Embryonic facial prominence (tissue), 1 donor: ENCODE data around the gene GNAI3.
A peak's percentile ranks its signal among the peaks of the same experiment; 100 is the strongest.

Experiments
- DNase-seq: peaks from one replicate; pipeline ENCODE4 v3.0.0-alpha.2; 2016; ENCODE audit errors: extremely low spot score

The GNAI3 gene

DNA sequence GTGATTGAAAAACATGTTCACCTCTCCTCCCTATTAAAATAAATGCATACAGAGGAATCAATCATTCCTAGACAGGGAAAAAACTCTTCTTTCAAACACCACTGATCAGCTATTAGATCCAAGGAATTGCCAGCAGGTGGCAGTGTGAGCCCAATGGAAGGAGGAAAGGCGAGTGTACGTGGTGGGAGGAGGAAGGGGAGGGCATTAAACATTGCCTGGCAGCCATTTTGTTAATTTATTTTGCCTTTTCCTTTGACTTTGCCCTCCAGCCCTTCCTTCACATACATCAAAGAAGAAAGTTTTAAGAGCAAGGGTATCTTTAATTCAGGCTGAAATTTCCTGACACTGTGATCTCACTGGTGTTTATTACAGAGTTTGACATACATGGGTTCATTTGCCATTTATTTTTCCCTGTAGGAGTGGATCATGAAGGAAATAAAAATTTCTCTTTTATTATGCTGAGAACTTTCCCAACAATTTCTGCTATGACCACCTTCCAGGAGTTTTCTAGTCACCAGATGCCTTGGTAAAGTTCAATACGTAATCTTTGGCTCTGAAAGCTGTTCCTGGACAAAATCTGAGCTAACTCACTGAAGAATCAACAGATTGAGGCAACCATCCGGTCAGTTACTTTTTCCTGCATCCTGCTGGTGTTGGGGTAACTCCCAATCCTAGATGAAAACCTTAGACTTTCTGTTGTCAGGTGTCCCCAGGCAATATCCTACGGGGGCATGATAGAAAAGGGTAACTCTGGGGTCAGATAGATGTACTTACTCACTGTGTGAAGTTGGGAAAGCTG lies 1.9 kb upstream of the GNAI3 start:
- DNase-seq = peak; percentile 90

DNA sequence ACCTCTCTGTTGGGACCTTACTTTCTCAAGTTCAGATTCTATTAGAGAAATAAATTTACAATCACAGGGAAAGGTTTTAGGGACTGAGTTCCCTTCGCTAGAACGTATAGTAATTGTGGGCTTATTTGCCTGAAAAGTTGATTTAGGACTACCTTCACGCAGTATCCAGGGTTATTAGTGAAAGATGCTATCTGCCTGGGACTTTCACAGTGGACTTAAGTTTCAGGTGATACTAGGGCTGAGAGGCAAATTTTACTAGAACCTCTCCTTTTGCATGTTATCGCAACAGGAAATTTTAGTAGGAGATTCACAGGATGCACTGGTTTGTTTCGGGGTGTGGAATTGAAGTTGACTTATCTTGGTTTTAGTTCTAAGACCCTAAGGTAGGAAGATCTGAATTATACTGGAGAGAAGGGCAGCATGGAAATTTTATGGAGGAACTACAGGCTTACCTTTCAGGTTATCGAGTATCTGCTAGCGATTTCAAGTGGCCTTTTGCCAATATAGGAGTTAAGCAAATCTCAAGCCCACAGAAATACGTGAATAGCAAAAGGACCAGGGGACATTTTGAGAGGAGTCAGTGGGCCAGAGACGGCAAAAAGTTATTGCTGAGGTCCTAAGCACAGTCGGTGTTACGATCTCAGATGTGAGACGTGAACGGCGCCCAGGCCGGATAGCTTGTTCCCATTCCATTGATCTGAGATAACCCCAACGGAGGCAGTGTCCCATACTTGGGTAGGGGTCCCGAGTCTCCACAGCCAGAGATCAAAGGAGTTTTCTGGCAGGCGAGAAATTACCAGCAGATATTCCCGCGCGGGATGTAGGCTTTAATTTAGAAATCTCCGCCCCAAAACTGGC lies 723 bp upstream of the GNAI3 start:
- DNase-seq = no peak

DNA sequence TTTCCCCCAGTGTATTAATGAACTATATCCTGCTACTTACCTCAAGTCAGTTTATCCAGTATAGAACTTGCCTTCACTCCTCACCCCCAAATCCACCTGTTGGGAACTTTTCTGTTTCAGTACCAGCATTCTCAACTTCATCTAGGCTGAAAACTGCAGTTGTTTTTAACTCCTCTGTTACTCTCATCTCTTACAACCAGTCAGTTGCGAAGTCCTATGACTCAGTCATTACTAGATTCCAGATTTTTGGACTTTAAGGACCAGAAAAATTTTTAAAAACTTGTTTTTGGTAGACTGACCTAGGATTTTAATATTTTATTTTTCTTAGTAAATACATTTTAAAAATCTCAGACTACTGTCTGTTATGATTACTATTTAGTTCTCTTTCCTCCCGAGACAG lies 8.1 kb downstream of the GNAI3 start:
- no peak for DNase-seq

DNA sequence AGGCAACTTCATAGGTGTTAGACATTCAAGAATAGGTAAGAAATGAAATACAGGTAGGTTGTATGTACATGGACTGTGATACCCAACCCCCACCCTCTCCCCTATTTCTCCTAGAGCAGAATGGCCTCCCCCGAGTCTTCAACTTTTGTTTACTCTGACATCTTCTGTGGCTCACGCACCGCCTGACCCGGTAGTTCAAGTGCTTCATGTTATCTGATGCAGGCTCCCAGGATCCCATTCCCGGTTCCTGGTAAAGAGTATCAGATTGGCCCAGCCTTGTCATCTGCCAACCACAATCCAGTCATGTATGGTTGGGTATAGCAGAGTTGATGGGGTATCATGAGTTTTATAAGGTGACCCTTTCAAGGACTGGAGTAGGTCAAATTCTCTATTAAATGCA lies 9.1 kb downstream of the GNAI3 start:
- no peak for DNase-seq

DNA sequence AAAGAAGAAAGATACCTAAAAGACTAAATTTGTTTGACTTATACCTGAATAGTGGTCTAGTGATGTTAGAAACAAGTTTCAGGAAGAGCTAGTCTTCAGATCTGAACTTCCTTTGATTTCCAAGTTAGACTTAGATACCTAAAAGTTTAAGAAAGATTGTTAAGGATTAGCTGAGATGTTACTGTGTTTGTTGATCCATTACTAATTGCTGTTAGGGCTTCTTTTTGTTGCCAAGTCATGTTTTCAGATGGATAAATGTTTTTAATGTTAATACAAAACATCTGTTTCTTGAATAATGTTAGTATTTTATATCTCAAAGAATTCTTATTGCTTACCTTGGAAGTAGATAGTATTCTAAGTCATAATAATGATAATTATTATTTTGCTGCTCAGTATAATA lies 11.6 kb downstream of the GNAI3 start:
- DNase-seq = no peak

DNA sequence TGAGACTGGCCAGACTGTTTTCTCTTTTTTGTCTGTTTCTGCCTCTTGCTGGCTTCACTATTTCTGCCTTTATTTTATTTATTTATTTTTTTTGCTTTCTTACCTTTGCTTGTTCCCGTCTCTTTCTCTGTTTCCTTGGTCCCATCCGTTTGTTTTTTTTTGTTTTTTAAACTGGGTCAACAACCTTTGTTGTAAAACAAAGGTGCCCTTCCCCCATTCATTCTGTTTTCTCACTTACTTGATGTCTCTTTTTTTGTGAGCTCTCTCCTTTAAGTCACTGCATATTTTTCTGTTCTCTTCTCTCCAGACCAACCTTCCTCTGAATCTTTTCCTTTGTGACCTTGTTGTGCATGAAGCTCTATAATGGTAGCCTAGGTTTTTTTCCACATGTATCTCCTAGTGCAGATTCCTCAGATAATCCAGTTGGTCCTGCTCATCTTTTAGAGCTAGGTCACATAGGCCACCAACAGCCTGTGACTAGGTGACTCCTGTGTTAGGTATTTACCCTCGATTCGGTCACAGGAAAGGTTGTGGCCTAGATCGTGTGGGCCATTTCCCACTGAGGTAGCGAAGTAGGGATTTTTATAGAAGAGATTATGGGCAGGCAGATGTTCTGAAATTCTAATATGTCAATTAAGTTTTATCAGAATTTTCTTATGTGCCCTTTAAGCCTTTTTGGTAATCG lies 15.9 kb downstream of the GNAI3 start:
- DNase-seq = no peak

DNA sequence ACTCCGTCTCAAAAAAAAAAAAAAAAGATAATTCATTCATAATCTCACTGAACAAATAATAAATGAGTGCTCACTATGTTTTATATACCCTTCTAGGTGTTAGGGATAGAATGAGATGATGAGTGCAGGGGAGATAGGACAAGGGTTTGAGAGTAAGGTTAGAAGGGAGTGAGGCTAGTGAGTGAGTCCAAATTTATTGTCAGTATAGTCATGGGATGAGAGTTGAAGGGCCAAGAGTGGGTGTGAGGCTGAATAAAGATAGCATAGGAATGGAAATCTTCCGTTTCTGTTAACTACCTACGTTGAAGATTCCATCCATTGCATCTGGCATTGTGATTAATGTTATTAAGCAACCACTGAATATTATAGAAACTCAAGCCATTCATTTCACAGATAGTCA lies 16.8 kb downstream of the GNAI3 start:
- DNase-seq = no peak

DNA sequence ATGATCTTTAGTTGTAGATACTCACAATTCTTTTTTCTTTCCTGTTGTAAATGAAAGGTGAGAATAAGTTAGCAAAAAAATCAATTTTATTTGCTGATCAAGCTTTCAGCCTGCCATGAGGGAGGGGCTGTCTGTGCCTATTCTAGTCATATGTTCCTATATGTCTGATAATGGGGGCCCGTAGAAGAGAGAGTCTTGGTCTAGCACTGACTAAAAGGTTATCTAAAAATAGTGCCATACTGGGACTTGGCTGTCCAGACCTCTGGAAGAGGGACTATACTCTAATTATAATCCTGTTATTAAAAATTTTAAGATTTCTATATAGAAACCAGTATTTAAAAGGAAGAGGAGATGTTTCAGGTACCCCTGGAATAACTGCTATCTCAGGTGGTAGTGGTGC lies 18.6 kb downstream of the GNAI3 start:
- DNase-seq = no peak

DNA sequence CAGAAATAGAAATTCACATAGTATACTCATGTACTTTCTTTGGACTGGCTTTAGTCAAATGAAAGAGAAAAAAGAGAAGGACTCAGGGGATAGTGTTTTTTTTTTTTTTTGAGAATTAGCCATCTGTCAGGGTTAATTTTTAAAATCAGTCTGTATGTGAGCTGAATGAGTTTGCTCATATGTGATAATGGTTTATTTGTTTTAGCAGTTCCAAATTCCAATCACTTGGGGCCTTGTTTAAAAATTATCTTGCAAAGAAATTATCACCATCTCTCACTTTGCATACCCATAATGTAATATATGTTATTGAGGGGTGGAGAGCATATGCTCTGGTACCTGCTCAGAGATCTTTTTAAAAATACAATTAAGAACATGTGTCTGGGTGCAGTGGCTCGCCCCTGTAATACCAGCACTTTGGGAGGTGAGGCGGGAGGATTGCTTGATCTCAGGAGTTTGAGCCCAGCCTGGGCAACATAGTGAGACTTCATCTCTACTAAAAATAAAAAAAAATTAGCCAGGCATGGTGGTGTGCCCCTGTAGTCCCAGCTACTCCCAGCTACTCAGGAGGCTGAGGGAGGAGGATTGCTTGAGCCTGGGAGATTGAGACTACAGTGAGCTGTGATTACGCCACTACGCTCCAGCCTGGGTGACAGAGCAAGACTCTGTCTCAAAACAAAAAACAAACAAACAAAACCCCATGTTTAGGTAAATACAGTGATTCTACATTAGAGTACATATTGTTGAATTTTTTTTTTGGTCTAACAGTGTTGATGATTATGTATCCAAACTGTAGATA lies 19.7 kb downstream of the GNAI3 start:
- DNase-seq = no peak

DNA sequence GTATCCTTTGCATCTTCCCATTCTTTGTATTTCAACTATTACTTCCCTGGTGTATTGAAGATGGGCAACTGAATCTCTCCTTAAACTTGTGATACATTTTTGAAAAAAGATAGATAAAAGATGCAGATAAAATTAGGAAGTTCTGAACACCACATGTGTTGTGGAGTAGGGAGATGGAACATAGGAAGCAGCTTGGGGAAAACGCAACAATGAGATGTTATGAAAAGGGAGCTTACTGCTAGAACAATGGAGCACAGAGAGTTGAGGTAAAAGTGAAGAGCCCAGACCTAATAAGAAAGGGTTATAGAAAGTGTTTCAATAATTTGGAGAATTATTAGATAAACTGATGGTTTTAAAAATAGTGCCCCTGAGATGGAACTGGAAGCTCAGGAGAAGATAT lies 20.9 kb downstream of the GNAI3 start:
- DNase-seq = no peak

DNA sequence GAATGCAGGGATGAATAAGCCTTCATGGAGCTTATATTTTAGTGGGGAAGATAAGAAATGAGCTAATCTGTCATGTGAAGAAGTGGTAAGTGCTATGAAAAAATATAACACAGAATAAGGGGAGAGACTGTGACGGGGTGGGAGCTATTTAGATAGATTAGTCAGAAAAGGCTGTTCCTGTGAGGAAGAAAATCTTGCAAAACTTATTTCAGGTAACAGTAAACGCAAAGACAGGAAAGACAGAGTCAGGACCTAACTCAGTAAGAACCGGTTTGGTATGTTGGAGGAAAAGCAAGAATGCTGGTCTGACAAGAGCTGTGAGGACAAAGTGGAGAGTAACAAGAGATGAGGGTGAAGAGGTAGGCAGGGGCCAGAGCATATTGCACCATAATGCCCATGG lies 22.0 kb downstream of the GNAI3 start:
- DNase-seq = no peak

DNA sequence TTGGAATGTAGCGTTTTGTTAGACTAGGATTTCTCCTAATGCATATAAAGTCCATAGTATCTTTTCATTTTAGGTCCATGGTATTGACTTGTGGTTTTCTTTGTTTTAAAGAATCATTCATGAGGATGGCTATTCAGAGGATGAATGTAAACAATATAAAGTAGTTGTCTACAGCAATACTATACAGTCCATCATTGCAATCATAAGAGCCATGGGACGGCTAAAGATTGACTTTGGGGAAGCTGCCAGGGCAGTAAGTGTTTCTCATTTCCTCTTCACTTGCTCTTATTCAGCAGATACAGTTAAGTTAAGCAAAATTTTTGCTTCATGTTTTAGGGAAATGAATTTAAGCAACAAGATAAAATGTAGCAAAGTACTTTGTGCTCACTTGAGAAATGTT lies 25.4 kb downstream of the GNAI3 start:
- no peak for DNase-seq

DNA sequence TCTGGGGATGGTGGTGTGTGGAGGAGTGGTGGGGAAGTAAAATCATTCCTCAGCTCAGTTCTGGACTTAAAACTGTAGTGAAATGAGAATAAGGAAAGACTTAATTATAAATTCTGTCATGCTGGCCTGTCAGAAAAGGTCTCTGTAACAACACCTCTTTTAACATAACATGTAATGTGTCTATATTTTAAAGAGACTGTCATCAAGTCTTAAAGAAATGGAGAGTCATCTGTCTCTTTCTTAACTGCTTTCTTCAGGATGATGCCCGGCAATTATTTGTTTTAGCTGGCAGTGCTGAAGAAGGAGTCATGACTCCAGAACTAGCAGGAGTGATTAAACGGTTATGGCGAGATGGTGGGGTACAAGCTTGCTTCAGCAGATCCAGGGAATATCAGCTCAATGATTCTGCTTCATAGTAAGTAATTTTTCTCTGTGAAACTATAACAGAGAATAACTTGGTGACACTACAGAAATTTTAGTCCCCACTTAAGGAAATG lies 30.6 kb downstream of the GNAI3 start:
- DNase-seq = no peak

DNA sequence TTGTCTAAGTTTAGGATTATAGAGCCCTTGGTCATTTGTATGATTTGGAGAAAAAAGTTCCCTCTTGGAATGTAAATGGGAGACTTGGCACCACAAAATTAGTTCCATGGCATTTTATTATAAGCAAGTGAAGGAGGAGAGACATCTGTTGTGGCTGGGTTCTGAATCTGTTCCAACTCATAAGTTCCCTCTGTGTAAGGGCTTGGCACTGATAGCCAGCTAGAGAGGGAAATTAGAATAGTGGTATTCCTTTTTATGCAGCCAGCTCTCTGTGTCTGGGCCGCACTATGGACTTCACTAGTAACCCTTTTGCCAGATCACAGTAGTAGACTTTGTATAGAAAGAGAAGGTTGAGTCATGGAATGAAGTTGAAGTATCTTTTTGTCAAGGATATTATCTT lies 31.1 kb downstream of the GNAI3 start:
- no peak for DNase-seq

DNA sequence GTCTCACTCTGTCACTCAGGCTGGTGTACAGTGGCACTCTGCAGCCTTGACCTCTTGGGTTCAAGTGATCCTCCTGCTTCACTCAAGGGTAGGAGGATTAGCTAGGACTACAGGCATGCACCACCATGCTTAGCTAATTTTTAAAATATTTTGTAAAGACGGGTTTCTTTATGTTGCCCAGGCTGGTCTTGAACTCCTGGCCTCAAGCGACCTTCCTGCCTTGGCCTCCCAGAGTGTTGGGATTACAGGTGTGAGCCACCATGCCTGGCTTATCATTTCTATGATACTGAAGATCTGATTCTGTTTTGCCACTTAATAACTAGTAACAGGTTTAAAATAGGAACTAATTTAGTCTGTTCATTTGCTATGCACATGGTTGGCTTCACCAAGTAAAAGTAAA lies 33.6 kb downstream of the GNAI3 start:
- no peak for DNase-seq

DNA sequence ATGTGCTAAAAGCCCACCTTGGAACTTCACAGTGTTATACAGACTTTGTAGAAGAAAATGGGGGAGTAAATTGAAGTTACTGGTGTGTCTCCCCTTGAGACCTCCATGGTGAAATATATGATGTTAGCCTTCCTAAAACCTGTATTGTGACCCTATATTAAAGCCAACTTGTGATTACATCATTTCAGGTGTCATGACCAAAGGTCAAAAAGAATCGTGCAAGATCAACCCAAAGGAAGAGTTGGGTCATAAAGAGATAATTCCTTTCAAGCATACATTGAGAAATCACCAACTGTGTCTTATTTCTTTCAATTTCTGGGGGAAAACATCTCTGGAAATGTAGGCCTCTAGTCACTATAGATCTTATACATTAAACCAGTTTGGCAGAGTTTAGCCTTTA lies 36.4 kb downstream of the GNAI3 start:
- no peak for DNase-seq

DNA sequence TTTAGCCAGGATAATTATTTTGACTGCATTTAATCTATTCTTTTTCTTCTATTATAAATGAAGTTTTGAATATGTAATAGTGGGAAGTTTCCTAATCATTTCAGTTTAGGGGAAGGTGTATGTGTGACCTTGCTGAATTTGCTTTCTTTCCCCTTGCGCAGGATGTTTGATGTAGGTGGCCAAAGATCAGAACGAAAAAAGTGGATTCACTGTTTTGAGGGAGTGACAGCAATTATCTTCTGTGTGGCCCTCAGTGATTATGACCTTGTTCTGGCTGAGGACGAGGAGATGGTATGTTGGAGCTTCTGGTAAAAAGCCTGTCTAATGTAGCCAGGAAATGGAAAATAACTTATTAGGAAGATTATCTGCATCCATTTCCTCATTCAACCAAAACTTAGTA lies 37.6 kb downstream of the GNAI3 start:
- no peak for DNase-seq

DNA sequence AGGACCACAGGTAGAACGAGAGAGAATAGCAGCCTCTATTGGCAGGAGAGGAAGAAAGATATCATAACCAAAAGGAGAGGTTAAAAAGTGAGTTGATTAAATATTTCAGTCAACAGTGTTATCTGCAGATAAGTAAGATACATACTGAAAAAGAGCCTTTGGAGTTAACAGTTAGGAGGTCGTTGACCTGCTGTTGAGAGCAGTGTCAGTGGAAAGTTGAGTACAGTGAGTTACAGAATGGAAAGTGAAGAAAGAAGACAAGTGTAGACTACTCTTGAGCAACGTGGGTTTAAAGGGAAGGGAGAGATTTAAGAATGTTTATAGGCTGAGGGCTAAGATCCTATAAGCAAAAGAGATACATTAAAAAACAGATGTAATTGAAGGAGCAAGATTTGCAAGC lies 40.8 kb downstream of the GNAI3 start:
- no peak for DNase-seq

DNA sequence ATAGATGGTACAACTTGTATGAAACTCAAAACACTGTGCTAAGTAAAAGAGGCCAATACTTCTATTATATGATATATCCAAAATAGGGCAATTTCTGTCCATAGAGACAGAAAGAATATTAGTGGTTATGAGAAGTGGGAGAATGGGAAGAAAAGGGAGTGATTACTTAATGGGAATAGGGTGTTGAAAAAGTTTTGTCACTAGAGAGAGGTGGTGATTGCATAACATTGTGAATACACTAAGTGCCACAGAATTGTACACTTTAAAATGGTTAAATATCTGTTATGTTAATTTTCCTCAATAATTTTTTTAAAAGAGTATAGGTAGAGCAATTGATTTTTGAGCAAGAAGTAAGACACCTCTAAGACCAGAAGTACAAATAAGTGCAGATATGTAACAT lies 41.3 kb downstream of the GNAI3 start:
- no peak for DNase-seq

DNA sequence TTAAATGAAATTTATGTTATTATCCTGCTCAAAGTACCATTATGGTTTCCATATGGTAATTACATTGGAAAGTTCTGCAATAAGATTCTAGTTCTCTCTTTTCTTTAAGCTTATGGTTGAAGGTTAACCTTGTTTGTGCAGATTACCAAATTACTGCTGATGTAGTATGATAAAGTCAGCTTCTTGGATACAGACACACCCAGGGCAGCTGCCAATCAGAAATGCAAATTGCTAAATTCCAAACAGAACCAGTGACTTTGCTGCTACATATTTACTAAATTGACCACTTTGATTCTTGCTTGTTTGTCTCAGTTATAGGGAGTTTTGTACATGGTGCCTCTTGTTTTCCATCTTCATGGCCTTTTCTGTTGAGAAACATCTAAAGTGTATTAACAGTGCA lies 44.5 kb downstream of the GNAI3 start:
- no peak for DNase-seq

DNA sequence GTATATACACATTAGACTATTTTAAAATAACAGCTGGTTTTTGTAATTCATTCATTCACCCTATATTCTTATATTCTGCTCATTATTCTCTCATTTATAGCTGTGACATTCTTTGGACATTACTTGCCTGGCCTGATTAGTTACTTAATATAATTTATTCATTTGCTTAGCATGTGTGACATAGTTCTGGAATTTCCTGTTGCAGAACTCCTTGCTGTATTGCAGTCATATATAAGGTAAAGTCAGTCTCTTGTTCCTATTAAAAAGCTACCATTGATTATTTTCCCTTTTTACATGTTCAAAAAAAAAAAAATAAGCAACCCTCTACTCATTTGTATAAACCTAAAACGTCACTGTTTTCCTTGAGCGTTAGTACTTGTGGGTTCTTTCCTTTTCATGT lies 47.1 kb downstream of the GNAI3 start:
- no peak for DNase-seq

DNA sequence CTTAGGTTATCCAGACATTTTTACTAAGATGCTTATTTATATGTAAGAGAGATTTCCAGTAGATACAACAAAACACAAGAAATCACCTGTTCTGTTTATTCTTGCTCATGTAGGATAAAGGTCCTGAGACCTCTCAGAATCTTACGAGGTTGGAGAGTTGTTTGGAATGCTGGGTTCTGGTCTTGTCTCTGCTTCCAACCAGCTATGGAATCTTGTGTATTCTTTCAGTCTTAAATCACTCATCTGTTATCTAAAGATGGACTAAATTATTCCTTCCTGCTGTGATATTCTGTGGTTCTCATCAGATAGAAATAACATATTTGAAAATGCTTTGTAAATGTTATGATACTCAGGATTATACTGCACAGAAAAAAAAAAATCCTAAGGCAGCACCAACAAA lies 49.7 kb downstream of the GNAI3 start:
- DNase-seq = no peak
